Loucy (cell line): ENCODE results near the gene MARK4.

Source experiments
- H2AFZ ChIP-seq: fragments of 200-600 bp; sonication (generic); 2 replicates; pipeline ENCODE4 v1.6.0; 2016; ENCODE audit warnings: antibody characterized with exemption, mild to moderate bottlenecking, low read length, moderate library complexity
- H3F3A ChIP-seq: fragments of 200-600 bp; 2 replicates; pipeline ENCODE4 v1.6.0; 2016; ENCODE audit warnings: antibody characterized with exemption, low read depth, mild to moderate bottlenecking
- H3K27me3 ChIP-seq: fragments of 200-600 bp; sonication (generic); 2 replicates; pipeline ENCODE4 v1.6.1; 2014; ENCODE audit warnings: low read length, mild to moderate bottlenecking; ENCODE audit not compliant: insufficient read depth, poor library complexity, severe bottlenecking
- H3K36me3 ChIP-seq: fragments of 200-600 bp; sonication (generic); 2 replicates; pipeline ENCODE4 v1.6.1; 2016; ENCODE audit warnings: low read length; ENCODE audit not compliant: insufficient read depth
- H3K4me1 ChIP-seq: fragments of 200-600 bp; sonication (generic); 2 replicates; pipeline ENCODE4 v1.5.1; 2014; ENCODE audit warnings: low read length, mild to moderate bottlenecking; ENCODE audit not compliant: insufficient read depth, poor library complexity, severe bottlenecking
- H3K4me2 ChIP-seq: fragments of 200-600 bp; sonication (generic); 2 replicates; pipeline ENCODE4 v1.6.0; 2014; ENCODE audit warnings: antibody characterized with exemption, low read length, low read depth, mild to moderate bottlenecking; ENCODE audit not compliant: poor library complexity, severe bottlenecking
- H3K4me3 ChIP-seq: fragments of 200-600 bp; sonication (generic); 2 replicates; pipeline ENCODE4 v1.5.1; 2014; ENCODE audit warnings: low read length, mild to moderate bottlenecking, mixed read lengths; ENCODE audit not compliant: poor library complexity, severe bottlenecking
- H3K79me2 ChIP-seq: fragments of 200-600 bp; sonication (generic); 2 replicates; pipeline ENCODE4 v1.6.1; 2014; ENCODE audit warnings: low read length; ENCODE audit not compliant: insufficient read depth
- H3K9ac ChIP-seq: fragments of 200-600 bp; sonication (generic); 2 replicates; pipeline ENCODE4 v1.6.0; 2014; ENCODE audit warnings: mild to moderate bottlenecking, low read depth, low read length, moderate library complexity; ENCODE audit not compliant: poor library complexity, severe bottlenecking
- H3K9me2 ChIP-seq: fragments of 200-600 bp; sonication (generic); replicated peaks from 2 replicates; pipeline ENCODE4 v1.6.1; 2016; ENCODE audit warnings: low read depth, low read length, mixed read lengths
- H3K9me3 ChIP-seq: fragments of 200-600 bp; sonication (generic); 2 replicates; pipeline ENCODE4 v1.6.1; 2014; ENCODE audit warnings: mild to moderate bottlenecking, antibody characterized with exemption, low read length, low read depth; ENCODE audit not compliant: insufficient read depth
- H4K20me1 ChIP-seq: fragments of 200-600 bp; sonication (generic); 2 replicates; pipeline ENCODE4 v1.6.0; 2014; ENCODE audit warnings: antibody characterized with exemption, low read length, mild to moderate bottlenecking; ENCODE audit not compliant: insufficient read depth, poor library complexity, severe bottlenecking
- EZH2phosphoT487 ChIP-seq: fragments of 200-600 bp; IDR thresholded peaks from 2 replicates; pipeline ENCODE4 v1.6.1; 2018; ENCODE audit warnings: antibody characterized with exemption, mild to moderate bottlenecking, moderate library complexity, borderline replicate concordance
- TF ChIP-seq, protein P1 (sequence below): fragments of 200-600 bp; sonication (generic); conservative IDR thresholded peaks from 2 replicates; pipeline ENCODE4 v1.5.1; 2014; ENCODE audit warnings: mild to moderate bottlenecking, antibody characterized with exemption, low read length

MARK4 gene

DNA sequence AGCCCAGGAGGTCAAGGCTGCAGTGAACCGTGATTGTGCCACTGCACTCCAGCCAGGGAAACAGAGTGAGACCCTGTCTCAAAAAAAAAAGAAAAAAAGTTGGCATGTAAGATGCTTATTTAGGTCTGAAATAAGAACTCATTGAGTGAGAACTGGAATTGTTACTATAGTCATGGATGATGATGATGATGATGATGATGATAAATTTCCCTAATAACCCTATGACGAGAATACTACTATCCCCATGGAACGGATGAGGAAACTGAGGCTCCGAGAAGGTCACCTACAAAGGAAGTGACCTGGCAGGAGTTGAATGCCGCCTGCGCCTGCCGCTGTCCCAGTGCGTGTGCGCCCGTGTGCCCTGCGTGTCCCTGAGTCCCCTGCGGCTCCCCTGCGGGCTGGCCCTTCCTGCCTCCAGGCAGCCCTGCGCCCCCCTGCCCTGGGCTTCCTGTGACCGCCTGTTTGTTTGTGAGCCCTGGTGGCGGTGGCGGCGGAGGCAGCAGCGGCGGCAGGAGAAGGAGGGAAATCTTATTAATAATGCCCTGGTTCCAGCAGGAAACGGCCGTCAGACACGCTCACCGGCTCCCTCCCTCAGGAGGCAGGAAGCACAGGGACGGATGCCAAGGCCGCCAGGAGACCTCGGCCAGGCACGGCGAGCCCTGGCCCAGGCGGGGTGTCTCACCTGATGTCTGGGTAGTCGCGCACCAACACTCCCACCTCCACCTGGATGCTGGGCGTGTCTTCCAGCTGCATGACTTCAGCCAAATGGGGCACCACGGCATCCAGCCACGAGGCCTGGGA is 35.5 kb upstream of the MARK4 start:
- Histone ChIP-seq H3K79me2 (no peaks in the 10 kb centered on the region), H3K4me3 (no peak overlapping the region), H3K9me3 (no peaks in the 10 kb centered on the region), H3F3A (no peaks in the 10 kb centered on the region), H3K27me3 (no peaks in the 10 kb centered on the region), H4K20me1 (no peaks in the 10 kb centered on the region), H3K4me1 (no peaks in the 10 kb centered on the region), H3K9me2 (no peaks in the 10 kb centered on the region), H3K9ac (no peak overlapping the region), H2AFZ (no peak overlapping the region), H3K4me2 (no peak overlapping the region), H3K36me3 (no peaks in the 10 kb centered on the region)
- TF ChIP-seq EZH2phosphoT487: no peak
- TF ChIP-seq, protein P1, sequence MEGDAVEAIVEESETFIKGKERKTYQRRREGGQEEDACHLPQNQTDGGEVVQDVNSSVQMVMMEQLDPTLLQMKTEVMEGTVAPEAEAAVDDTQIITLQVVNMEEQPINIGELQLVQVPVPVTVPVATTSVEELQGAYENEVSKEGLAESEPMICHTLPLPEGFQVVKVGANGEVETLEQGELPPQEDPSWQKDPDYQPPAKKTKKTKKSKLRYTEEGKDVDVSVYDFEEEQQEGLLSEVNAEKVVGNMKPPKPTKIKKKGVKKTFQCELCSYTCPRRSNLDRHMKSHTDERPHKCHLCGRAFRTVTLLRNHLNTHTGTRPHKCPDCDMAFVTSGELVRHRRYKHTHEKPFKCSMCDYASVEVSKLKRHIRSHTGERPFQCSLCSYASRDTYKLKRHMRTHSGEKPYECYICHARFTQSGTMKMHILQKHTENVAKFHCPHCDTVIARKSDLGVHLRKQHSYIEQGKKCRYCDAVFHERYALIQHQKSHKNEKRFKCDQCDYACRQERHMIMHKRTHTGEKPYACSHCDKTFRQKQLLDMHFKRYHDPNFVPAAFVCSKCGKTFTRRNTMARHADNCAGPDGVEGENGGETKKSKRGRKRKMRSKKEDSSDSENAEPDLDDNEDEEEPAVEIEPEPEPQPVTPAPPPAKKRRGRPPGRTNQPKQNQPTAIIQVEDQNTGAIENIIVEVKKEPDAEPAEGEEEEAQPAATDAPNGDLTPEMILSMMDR: no peak

DNA sequence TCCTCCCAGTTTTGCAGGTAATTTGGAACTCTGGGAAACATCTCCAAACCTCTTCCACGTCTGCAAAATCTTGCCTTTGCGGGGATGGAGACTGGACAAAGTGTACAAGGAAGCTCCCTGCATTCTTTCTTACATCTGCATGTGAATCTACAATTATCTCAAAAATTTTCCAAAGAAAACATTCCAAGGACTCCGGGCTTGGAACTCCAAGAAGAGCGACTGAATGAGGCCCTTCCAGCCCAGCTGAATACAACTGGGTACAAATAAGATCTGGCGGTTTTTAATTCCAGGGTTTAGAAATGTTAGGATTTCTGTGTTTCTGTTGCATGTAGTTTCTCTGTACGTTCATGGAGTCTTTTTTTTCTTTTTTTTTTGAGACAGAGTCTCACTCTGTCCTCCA is 34.4 kb upstream of the MARK4 start:
- H3K9ac ChIP-seq: no peak overlapping the region
- no peaks in the 10 kb centered on the region for H3K4me1 ChIP-seq
- H2AFZ ChIP-seq: no peak overlapping the region
- no peaks in the 10 kb centered on the region for H3K27me3 ChIP-seq
- no peaks in the 10 kb centered on the region for H3K36me3 ChIP-seq
- H3K9me3 ChIP-seq: no peaks in the 10 kb centered on the region
- no peaks in the 10 kb centered on the region for H4K20me1 ChIP-seq
- TF ChIP-seq EZH2phosphoT487: no peak
- TF ChIP-seq, protein P1: no peak
- H3K4me3 ChIP-seq: no peak overlapping the region
- no peaks in the 10 kb centered on the region for H3K9me2 ChIP-seq
- H3K79me2 ChIP-seq: no peaks in the 10 kb centered on the region
- H3F3A ChIP-seq: no peaks in the 10 kb centered on the region
- no peak overlapping the region for H3K4me2 ChIP-seq

DNA sequence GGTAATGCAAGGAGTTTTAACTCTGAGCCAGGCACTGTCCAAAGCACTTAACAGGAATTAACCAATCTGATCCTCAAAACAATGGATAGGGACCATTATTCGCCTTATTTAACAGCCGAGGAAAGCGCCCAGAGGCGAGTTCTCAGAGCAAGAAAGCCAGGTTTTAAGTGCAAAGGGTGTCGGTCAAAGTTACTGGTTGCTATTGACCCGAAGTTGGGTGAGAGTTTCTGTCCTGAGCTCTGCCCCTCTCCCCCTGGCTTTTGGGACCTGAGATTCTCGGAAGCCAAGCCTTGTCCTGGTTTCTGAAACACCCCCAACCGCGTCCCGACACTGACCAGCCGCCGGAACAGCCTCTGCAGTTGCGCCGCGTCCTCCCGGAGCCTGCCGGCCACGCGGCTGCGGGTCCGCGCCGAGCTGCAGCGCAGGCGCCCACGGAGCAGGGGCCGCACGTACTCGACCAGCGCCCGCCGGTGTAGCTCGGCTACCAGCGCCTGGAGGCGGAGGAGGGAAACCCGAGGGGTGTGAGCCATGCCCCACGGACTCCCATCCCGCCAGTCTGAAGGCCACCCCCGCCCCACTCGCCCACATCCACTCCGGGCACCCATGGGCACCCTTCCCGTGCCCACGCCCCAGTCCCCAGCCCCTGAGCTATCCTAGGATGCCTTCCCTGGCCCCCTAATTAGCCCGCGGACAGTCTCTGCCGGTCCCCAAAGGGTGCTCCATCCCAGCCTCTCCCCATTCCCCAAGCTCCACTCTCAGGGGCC is 33.7 kb upstream of the MARK4 start:
- H3K9ac ChIP-seq: no peak overlapping the region
- H2AFZ ChIP-seq: no peak overlapping the region
- H4K20me1 ChIP-seq: no peaks in the 10 kb centered on the region
- no peaks in the 10 kb centered on the region for H3F3A ChIP-seq
- H3K9me3 ChIP-seq: no peaks in the 10 kb centered on the region
- no peaks in the 10 kb centered on the region for H3K36me3 ChIP-seq
- H3K27me3 ChIP-seq: no peaks in the 10 kb centered on the region
- H3K4me1 ChIP-seq: no peaks in the 10 kb centered on the region
- H3K79me2 ChIP-seq: no peaks in the 10 kb centered on the region
- no peaks in the 10 kb centered on the region for H3K9me2 ChIP-seq
- no peak overlapping the region for H3K4me3 ChIP-seq
- H3K4me2 ChIP-seq: no peak overlapping the region
- TF ChIP-seq, protein P1: no peak
- no peak for TF ChIP-seq EZH2phosphoT487
